Measurements from ENCODE around the gene CD93.

CD93 gene

GRCh38 chr20:23061262-23061661 lies 24.9 kb downstream of the CD93 start:
- DNase-seq (ENCODE audit: low read depth in 2 of 2): no peak

DNA sequence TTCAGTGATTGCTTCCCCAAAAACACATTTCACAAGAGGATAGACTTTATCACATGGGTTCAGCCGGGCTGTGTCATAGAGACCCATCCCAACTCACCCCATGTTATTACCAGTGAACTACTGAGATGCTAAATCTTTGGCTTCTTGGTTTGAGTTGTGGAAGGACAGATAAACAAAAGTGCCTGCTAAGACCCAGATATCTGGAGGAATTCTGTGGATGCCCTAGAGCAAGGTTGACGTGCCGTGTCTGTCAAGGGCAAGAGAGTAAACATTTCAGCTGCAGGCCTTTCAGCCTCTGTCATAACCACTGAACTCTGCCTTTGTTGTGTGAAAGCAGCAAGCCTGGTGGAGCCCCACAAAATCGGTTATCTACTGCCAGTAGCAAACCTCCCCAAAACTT lies 25.5 kb downstream of the CD93 start:
- no peak for DNase-seq (ENCODE audit: low read depth in 2 of 2)

DNA sequence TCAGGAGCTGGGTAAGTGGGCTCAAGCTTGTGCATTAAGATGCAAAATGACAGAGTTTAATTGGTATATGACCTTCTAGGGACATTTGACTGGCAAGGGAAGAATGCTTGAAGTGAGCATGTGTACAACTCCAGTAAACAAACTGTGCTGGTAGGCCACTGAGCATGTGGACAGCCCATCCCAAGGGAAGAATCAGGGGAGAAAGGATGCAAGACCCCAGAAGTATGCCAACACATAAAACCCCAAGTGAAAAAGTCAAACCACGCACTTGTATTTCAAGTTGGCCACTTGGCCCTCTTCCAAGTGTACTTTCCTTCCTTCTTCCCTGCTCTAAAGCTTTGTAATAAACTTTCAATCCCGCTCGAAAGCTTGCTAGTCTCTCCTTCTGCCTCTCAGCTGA lies 26.3 kb downstream of the CD93 start:
- no peak for DNase-seq (ENCODE audit: low read depth in 2 of 2)

DNA sequence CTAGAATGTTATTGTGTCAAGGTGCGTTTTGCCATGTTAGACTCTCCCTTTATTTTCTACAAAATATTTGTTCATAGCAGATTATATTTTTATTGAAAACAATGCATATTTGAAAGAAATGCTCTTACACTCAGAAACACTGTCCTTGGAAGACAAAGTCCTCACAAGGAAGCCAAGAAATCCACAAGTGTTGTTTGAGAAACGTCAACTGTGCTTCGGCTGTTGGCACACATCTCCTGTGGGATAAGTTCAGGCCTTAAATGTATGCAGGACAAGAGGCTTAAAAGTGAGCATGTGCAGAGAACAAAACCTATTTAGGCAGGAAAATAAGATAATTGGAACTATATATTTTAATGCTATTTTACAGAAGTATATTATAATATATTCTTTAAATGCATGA lies 27.1 kb downstream of the CD93 start:
- no peak for DNase-seq (ENCODE audit: low read depth in 2 of 2)

DNA sequence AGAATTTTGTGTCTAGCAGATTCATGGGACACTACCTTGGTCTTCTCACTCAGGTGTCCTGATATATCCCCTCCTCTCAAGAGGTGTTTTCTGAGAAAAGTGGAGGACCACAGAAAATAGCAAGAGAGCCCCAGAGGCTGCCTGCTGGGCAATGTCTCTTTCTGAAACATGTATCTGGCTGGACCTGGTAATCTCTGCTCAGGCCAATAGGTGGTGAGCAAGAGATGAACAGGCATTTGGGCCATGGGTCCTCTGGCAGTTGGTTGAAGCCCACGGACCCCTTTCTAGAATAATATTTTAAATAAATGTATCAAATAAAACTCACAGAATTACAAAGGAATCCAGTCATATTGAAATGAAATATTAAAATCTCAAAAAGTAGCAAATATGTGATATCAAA lies 27.9 kb downstream of the CD93 start:
- DNase-seq (ENCODE audit: low read depth in 2 of 2): no peak

GRCh38 chr20:23052904-23053303 lies 33.2 kb downstream of the CD93 start:
- no peak for DNase-seq (ENCODE audit: low read depth in 2 of 2)

GRCh38 chr20:23050847-23051627 lies 35.1 kb downstream of the CD93 start:
- DNase-seq (ENCODE audit: low read depth in 2 of 2): no peak

DNA sequence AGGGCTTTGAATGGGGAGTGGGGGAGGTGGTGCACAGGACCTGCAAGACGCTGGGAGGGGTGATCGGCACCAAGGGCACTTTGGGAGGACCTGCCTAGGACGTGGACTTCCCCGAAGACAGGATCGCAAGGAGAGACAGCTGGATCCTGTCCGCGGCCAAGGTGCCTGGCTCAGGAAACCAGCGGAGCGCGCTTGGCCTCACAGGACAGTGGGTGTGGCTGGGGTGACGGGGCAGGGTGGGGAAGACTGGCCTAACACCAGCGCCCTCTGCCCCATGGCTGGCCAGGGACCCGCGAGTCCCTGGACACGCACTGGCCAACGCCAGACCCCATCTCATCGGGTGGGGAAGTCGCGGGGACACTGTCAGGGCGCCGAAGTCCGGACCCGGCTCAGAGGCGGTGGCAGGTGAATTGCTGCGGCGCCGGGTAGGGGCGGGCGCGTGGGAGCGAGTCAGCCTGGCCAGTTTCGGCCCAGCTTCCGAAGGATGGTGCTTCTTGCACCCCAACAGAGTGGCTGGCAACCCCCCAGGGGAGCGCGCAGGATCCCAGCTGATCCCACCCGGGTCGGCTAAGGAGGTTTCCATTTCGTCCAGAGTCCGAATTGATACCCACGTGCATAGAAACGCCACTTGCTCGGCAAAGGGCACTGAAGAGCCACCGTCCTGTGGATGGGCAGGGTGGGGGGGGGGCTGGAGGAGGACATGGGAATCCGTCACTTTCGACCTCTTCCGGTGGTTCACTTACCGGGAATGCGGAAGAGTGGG lies 35.9 kb downstream of the CD93 start:
- no peak for DNase-seq (ENCODE audit: low read depth in 2 of 2)

DNA sequence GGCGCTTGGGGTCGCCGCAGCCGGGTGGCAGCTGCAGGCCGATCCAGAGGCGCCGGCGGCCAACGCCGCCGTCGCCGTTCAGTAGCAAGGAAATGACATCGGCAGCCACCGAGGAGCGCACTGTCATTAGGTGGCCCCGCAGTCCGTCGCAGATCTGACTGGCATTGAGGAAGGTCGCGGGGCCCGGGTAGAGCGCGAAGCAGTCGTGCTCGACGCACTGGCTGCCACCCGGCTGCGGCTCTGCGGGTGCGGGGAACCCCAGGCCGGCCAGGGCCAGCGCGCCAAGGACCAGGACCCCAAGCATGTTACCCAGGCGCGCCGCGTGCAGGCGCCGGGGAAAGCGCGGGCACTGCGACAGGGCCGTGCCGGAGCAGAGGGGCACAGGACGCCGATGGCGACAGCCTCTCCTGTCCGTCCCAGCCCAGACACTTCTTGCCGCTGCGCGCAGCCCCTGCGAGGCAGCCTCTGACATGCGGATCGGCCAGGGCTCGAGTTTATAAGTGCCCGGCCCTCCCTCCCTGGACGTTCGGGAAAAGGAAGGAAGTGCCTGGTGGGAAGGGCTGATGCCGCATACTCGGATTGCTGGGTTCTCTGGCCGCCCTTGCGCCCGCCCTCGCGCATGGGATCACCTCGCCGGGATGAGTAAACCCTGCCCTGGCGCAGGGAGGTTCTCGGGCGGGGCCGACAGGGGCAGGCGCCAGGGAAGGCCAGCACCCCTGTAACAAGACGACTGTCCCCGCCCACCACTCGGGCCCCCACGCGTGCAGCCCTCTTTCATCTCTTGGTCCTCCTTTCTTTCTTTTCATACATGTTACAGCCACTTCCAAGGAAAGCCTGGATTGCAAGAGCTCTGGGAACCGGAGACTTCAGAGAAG lies 36.7 kb downstream of the CD93 start, which contains the start of gene THBD:
Gene THBD, minus strand, starts transcription at position 472 of the 875 bp plus-strand sequence. Its CDS starts 168 bp downstream, at position 304.
- DNase-seq (ENCODE audit: low read depth in 2 of 2): no peak

GRCh38 chr20:23048283-23049200 lies 37.6 kb downstream of the CD93 start:
- no peak for DNase-seq (ENCODE audit: low read depth in 2 of 2)

DNA sequence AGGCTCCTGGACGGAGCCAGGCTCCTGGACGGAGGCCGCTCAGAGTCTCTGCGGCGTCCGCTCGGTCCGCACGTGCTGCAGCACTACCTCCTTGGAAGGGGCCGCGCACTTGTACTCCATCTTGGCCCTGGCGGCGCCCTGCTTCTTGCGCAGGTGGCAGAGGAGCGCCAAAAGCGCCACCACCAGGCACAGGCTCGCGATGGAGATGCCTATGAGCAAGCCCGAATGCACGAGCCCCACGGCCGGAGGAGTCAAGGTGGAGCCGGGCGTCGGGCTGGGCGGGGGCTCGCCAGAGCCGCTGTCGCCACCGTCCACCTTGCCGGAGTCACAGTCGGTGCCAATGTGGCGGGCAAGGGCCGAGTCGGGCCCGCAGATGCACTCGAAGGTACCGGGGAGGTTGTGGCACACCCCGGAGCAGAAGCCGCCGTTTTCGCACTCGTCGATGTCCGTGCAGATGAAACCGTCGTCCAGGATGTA lies 38.3 kb downstream of the CD93 start:
- no peak for DNase-seq (ENCODE audit: low read depth in 2 of 2)

GRCh38 chr20:23047001-23047737 lies 39.0 kb downstream of the CD93 start:
- no peak for DNase-seq (ENCODE audit: low read depth in 2 of 2)

DNA sequence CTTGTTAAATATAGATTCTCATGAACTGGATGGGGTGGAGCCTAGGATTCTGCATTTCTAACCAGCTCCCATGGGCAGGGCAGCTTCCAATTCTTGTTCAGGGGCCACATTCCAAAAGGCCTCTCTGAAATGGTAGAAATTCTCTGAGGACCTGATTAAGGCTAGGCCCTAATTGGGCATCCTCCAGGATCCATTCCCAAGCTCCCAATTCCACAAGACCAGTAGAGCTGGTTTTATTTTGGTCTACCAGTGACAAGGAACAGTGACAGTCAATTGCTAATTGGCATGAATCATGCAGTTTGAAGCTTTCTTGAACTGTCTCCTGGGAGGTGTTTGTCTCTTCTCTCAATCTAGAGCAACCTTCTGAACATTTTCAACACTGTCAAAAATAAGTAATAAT lies 39.7 kb downstream of the CD93 start:
- DNase-seq (ENCODE audit: low read depth in 2 of 2): no peak

DNA sequence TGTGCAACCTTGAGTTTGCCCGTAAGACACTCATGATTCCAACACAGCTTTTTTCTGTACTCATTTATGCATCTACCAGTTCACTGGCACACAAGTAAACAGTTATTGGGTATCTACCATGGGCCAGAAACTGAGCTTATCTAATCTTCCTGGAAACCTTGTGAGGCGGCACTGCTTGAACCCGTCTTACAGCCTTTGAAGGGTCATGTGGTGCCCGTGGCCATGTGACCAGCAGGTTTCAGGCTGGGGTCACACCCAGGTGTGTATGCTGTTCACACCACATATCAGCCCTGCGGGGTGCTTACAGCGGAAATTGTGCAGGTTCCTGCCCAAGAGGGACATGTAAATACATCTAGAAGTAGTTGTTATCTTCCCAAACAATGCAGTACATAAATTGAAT lies 42.7 kb downstream of the CD93 start:
- no peak for DNase-seq (ENCODE audit: low read depth in 2 of 2)

DNA sequence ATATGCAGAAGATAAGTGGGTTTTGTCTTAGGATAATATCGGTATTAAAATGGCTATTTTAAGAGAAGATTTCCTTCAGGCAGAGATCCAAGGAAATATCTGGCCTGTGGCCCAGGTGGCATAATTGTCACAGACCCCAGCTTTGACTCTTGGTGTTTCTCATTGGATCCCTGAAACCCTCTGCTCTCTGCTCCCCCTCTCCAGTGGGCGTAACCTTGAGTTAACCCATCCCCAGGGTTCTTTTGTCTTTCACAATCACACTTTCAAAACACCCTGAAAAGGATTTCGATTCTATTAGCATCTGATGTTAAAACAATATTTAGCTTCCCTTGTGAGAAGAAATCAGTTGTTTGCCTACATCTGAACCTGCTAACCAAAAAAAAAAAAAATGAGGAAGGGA lies 43.9 kb downstream of the CD93 start:
- DNase-seq (ENCODE audit: low read depth in 2 of 2): no peak

GRCh38 chr20:23039885-23040508 lies 46.1 kb downstream of the CD93 start:
- no peak for DNase-seq (ENCODE audit: low read depth in 2 of 2)

DNA sequence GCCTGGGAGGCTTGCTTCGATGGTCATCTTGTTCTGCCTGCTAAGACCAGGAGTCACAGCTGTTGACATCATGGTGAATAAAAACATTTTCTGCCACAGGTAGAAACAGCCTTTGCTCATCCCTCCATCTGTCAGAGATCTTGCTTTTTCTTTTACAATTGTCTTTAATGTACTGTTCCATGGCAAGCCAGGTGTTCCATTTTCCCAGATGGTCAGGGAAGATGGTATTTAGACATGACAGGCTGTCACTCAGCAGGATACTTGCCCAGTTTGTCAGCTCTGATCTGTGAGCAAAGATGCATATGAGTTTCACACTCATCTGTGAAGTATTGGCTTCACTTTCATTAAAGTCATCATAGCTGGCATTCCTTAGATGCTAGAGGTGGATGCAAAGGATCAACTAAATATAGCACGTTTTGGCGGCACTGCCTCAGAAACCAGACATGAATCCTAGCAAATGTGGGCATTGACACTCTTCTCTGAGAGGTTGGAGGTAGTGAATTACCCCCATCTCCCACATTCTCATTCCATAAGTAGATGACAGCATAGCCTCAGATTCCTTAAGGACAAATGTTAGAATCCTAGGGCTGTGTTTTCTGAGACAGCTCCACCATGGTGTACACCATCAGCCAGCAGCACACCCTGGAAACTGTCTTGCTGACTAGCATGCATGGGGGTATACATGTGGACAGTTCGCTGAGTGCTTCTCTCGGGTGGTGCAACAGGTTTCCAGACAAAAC lies 46.8 kb downstream of the CD93 start:
- no peak for DNase-seq (ENCODE audit: low read depth in 2 of 2)

DNA sequence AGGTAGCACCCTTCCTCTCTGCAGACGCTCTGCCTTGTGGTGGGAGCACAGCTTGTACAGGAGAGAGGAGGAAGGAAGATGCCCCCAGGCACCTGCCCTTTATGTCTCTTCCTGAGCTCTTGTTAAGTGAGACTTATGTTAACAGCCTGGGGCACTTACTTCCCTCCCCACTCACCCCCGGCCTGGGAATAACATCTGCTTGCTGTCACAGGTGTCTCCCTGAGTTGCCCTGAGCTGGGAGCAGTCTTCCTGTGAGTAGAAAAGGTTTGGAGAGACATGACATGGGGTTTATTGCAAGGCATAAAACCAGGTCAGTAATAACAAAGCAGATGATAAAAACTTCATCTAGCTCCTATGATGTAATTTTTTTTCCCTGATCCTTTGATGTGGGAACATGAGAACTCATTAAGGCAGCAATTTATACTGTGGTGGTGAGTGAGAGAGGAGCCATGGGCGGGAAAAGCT lies 49.1 kb downstream of the CD93 start:
- DNase-seq (ENCODE audit: low read depth in 2 of 2): no peak

DNA sequence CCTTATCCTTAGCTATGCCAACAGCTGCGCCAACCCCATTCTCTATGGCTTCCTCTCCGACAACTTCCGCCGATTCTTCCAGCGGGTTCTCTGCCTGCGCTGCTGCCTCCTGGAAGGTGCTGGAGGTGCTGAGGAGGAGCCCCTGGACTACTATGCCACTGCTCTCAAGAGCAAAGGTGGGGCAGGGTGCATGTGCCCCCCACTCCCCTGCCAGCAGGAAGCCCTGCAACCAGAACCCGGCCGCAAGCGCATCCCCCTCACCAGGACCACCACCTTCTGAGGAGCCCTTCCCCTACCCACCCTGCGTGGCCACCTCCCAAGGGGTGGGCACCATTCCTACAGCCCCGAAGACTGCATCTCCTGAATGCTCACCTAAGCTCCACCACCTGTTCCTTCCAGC lies 49.8 kb downstream of the CD93 start:
- DNase-seq (ENCODE audit: low read depth in 2 of 2): no peak

All from stimulated activated CD4-positive, alpha-beta T cell treated with anti-CD3 and anti-CD28 coated beads, Interleukin-1b, Interleukin-23, amount 100 ng/mL, for 4 hours (primary cell).